PC-9 (cell line): ENCODE results near the gene DUS1L.

Experiments used
- CTCF ChIP-seq: fragments of 200-600 bp; sonication (generic); conservative IDR thresholded peaks from 2 replicates; pipeline ENCODE4 v1.6.1; 2017; ENCODE audit warnings: mixed run types, antibody characterized with exemption, mild to moderate bottlenecking, moderate library complexity
- EZH2 ChIP-seq: fragments of 200-600 bp; sonication (generic); IDR thresholded peaks from 2 replicates; pipeline ENCODE4 v1.8.0; 2017; ENCODE audit warnings: antibody characterized with exemption, low read depth

DNA sequence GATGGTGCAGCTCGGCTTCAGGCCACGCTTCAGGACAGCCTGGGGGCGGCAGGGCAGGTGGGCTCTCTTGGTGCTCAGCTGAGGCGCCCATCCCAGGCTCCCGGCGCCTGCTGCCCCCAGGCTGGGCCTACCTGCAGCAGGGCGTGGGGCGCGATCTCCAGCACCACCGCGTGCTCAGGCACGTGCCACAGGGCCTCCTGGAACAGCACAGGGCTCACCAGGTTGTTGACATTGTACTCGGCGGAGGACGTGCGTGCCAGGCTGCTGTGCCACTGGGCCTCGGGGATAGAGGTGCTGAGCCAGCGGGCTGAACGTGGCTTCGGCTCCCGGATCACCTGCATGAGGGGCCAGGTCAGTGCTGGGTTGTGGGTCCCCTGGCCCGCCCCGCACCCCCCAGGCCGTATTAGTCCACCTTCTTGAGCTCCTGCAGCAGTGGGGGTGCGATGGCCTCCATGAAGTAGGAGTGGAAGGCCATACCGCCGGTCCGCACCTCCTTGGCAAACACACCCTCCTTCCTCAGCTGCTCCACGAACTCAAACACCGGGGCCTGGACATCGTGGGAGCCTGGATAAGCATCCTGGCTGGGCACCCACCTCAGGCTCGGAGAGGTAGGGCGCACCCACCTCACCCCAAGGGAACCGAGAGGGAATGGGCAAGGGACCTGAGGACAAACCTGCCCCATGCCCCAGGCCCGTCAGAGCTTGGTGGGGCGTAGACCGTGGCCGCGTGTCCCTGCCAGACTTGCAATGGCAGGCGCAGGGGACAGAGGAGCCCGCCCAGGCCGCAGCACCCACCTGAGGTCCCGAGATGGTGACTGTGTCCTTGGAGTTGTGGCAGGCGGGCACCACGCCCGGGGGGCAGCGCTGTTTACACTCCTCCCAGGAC, 23.5 kb upstream of the DUS1L start:
- TF ChIP-seq CTCF (no peak), EZH2 (no peak)
